ENCODE results near the gene HIPK1. TPM values are rescaled to one million over a fixed set of nuclear protein-coding genes. Genes with fewer than 3 reads are reported as not detected.
A peak's percentile ranks its signal among the peaks of the same experiment; 100 is the strongest.

HIPK1 gene
- total RNA-seq, 5 donors from 2014 or later (not counting 1 experiment from before 2014, with no cell fraction given): 99.5 to 189 (median 103) TPM

- ATAC-seq (replicated peaks in 1 of 4) (no peak), DNase-seq (no peak)
- CTCF ChIA-PET: interaction anchor here in 1 of 2 donors (1.0 kb wide), 1 partner anchor 9 kb away, joined by 3 read pairs; no protein-coding TSS in a partner anchor
- POLR2A ChIA-PET: interaction anchor here in 1 of 2 donors (0.7 kb wide), 1 partner anchor 11 kb away, joined by 4 read pairs; no protein-coding TSS in a partner anchor
- Histone ChIP-seq H3K36me3 (ENCODE audit: control insufficient read depth in 2 of 2, extremely low read depth in 1 of 2, insufficient read depth in 1 of 2, low read length in 1 of 2) (peaks cover 6 to 73% of the 10 kb centered on the region in 2 donors), H3K27me3 (replicated peaks in 1 of 2; ENCODE audit: control insufficient read depth in 2 of 2, extremely low read depth in 1 of 2, insufficient read depth in 2 of 2, low read length in 1 of 2) (no peaks in the 10 kb centered on the region), H3K4me1 (ENCODE audit: control insufficient read depth in 1 of 2, extremely low read depth in 1 of 2, insufficient read depth in 2 of 2, low read length in 2 of 2) (peaks cover 11 to 13% of the 10 kb centered on the region in 2 experiments), H3K27ac (ENCODE audit: low read length) (no peak overlapping the region), H3K4me3 (ENCODE audit: control insufficient read depth in 1 of 2, extremely low read depth in 1 of 2, low read length in 1 of 2) (no peak overlapping the region), H3K9me3 (no peaks in the 10 kb centered on the region)
- no peaks in the 10 kb centered on the region for H3K27me3 Mint-ChIP-seq
- no peak overlapping the region for H3K4me3 Mint-ChIP-seq
- H3K27ac Mint-ChIP-seq: peak overlapping the region in 1 of 2 donors; percentile 83
- no peaks in the 10 kb centered on the region for H3K9me3 Mint-ChIP-seq
- peaks cover 56 to 63% (median 60%) of the 10 kb centered on the region in 3 donors for H3K4me1 Mint-ChIP-seq
- peaks cover 81% of the 10 kb centered on the region for H3K36me3 Mint-ChIP-seq
Observed at GRCh38 chr1:113899111-113899510, 30.0 kb upstream of the HIPK1 start.

- Histone ChIP-seq H3K4me1 (ENCODE audit: control insufficient read depth in 1 of 2, extremely low read depth in 1 of 2, insufficient read depth in 2 of 2, low read length in 2 of 2) (peaks cover 18 to 27% of the 10 kb centered on the region in 2 experiments), H3K27me3 (replicated peaks in 1 of 2; ENCODE audit: control insufficient read depth in 2 of 2, extremely low read depth in 1 of 2, insufficient read depth in 2 of 2, low read length in 1 of 2) (no peaks in the 10 kb centered on the region), H3K27ac (ENCODE audit: low read length) (no peak overlapping the region), H3K4me3 (ENCODE audit: control insufficient read depth in 1 of 2, extremely low read depth in 1 of 2, low read length in 1 of 2) (no peak overlapping the region), H3K36me3 (ENCODE audit: control insufficient read depth in 2 of 2, extremely low read depth in 1 of 2, insufficient read depth in 1 of 2, low read length in 1 of 2) (peaks cover 0 to 53% of the 10 kb centered on the region in 2 donors), H3K9me3 (no peaks in the 10 kb centered on the region)
- peak overlapping the region; percentile 1 to 67 for H3K27ac Mint-ChIP-seq
- DNase-seq (no peak), ATAC-seq (replicated peaks in 1 of 4) (no peak)
- ChIA-PET POLR2A (interaction anchor here in 1 of 2 donors (0.6 to 0.8 kb wide), 7 partner anchors 15 to 62 kb away, joined by 3 to 7 read pairs (median 4); partner anchors contain the start of gene HIPK1), CTCF (interaction anchor here in 1 of 2 donors (1.1 kb wide), 1 partner anchor 28 kb away, joined by 4 read pairs; the partner anchor contains the start of gene HIPK1)
- H3K27me3 Mint-ChIP-seq: no peaks in the 10 kb centered on the region
- peaks cover 63% of the 10 kb centered on the region for H3K36me3 Mint-ChIP-seq
- H3K9me3 Mint-ChIP-seq: no peaks in the 10 kb centered on the region
- WGBS (ENCODE audit: insufficient coverage): no CpG with 5 or more reads among the region's 3 CpGs
- peaks cover 61 to 78% (median 70%) of the 10 kb centered on the region in 3 donors for H3K4me1 Mint-ChIP-seq
- no peak overlapping the region for H3K4me3 Mint-ChIP-seq
Observed at GRCh38 chr1:113901191-113901590, 27.9 kb upstream of the HIPK1 start.

DNA sequence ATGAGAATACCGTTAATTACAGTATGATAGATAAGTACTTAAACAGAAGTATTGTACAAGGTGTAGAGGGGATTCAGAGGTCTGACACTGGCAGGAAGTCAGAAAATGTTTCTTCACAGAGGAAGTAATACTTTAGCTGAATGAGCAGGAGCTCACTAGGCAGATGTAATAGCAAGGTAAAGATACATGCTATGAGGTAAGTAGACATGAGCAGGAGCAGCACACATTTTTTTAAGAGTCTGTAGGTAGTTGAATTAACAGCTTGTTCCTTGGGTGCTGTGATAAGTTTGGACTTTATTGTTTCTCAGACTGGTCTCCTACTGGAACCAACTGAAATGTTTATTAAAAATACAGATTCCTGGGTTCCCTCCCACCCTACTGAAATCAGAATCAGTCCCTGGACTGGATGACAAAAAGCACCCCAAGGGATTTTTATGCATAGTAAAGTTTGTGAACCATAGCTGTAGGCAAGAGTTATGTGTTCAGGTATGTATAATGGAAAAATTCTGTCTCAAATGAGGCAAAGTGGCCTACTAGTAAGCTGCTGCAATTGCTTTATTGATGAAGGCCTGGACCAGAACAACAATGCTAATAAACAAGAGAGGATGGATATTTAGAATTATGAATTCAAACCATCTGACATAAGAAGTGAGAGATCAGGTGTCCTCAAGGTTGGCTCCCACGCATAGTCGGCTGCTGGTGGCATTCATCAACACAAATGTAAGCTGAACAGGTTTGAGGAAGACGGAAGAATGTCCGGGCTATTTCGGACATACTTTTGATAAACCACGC lies 25.4 kb upstream of the HIPK1 start:
- Histone ChIP-seq H3K36me3 (ENCODE audit: control insufficient read depth in 2 of 2, extremely low read depth in 1 of 2, insufficient read depth in 1 of 2, low read length in 1 of 2) (peaks cover 0 to 35% of the 10 kb centered on the region in 2 donors), H3K4me1 (ENCODE audit: control insufficient read depth in 1 of 2, extremely low read depth in 1 of 2, insufficient read depth in 2 of 2, low read length in 2 of 2) (peaks cover 22 to 29% of the 10 kb centered on the region in 2 experiments), H3K27me3 (replicated peaks in 1 of 2; ENCODE audit: control insufficient read depth in 2 of 2, extremely low read depth in 1 of 2, insufficient read depth in 2 of 2, low read length in 1 of 2) (no peaks in the 10 kb centered on the region), H3K4me3 (ENCODE audit: control insufficient read depth in 1 of 2, extremely low read depth in 1 of 2, low read length in 1 of 2) (peak overlapping the region; percentile 73 to 95), H3K27ac (ENCODE audit: low read length) (peak overlapping the region; percentile 92), H3K9me3 (no peaks in the 10 kb centered on the region)
- ChIA-PET CTCF (interaction anchor here (0.6 to 4.2 kb wide), 27 partner anchors 12 to 831 kb away, joined by 3 to 69 read pairs (median 4); partner anchors contain the start of genes RSBN1 (in 2 of the 2) and HIPK1 (in 1 of the 2)), POLR2A (interaction anchor here (0.6 to 3.8 kb wide), 21 partner anchors 8 to 607 kb away, joined by 3 to 110 read pairs (median 5); partner anchors contain the start of genes HIPK1 (in 2 of the 2), RSBN1 (in 1 of the 2) and TRIM33 (in 1 of the 2))
- peak overlapping the region; percentile 91 to 98 (median 96) for H3K4me3 Mint-ChIP-seq
- H3K9me3 Mint-ChIP-seq: no peaks in the 10 kb centered on the region
- H3K27ac Mint-ChIP-seq: peak overlapping the region; percentile 99
- H3K36me3 Mint-ChIP-seq: peaks cover 50% of the 10 kb centered on the region
- peaks cover 54 to 79% (median 69%) of the 10 kb centered on the region in 3 donors for H3K4me1 Mint-ChIP-seq
- WGBS (ENCODE audit: insufficient coverage): 13% methylated on average over 3 of the region's 7 CpGs
- DNase-seq (peak in 2 of 35 experiments; percentile 3 to 31), ATAC-seq (replicated peaks in 1 of 4) (no peak)
- H3K27me3 Mint-ChIP-seq: no peaks in the 10 kb centered on the region

DNA sequence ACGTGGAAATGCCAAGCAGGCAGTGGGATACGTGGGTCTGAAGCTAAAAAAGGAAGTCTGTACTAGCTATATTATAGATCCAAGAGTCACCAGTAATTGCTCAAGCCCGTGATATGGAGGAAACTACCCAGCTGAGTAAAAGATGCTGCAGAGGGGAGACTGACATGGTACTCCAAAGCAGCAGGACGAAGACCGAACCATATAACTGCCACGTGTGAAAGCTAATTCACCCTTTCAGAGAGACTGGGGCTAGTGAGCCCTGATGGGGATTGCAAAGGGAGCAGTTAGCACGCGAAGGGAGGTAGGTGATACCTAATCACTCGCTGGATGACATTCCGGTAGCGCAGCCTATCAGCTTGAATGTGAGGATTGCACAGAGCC lies 24.8 kb upstream of the HIPK1 start:
- WGBS (ENCODE audit: insufficient coverage): 0% methylated on average over 7 of the region's 11 CpGs
- H3K9me3 ChIP-seq: no peaks in the 10 kb centered on the region
- Mint-ChIP-seq H3K9me3 (no peaks in the 10 kb centered on the region), H3K36me3 (peaks cover 45% of the 10 kb centered on the region), H3K4me3 (peak overlapping the region; percentile 91 to 98 (median 96)), H3K27ac (peak overlapping the region; percentile 99), H3K4me1 (peaks cover 49 to 73% (median 63%) of the 10 kb centered on the region in 3 donors), H3K27me3 (no peaks in the 10 kb centered on the region)
- H3K4me1 ChIP-seq (ENCODE audit: control insufficient read depth in 1 of 2, extremely low read depth in 1 of 2, insufficient read depth in 2 of 2, low read length in 2 of 2): peaks cover 22 to 29% of the 10 kb centered on the region in 2 experiments
- H3K27me3 ChIP-seq (replicated peaks in 1 of 2; ENCODE audit: control insufficient read depth in 2 of 2, extremely low read depth in 1 of 2, insufficient read depth in 2 of 2, low read length in 1 of 2): no peaks in the 10 kb centered on the region
- ChIA-PET CTCF (interaction anchor here (0.6 to 4.2 kb wide), 26 partner anchors 13 to 832 kb away, joined by 3 to 69 read pairs (median 4); partner anchors contain the start of genes RSBN1 (in 2 of the 2) and HIPK1 (in 1 of the 2)), POLR2A (interaction anchor here (0.6 to 3.8 kb wide), 21 partner anchors 9 to 607 kb away, joined by 3 to 110 read pairs (median 5); partner anchors contain the start of genes HIPK1 (in 2 of the 2), RSBN1 (in 1 of the 2) and TRIM33 (in 1 of the 2))
- H3K36me3 ChIP-seq (ENCODE audit: control insufficient read depth in 2 of 2, extremely low read depth in 1 of 2, insufficient read depth in 1 of 2, low read length in 1 of 2): peaks cover 0 to 35% of the 10 kb centered on the region in 2 donors
- ATAC-seq (replicated peaks in 1 of 4): peak; percentile 48 to 58 (median 55)
- H3K27ac ChIP-seq (ENCODE audit: low read length): peak overlapping the region; percentile 92
- peak in 19 of 35 experiments; percentile 34 to 65 (median 47) for DNase-seq
- peak overlapping the region; percentile 73 to 95 for H3K4me3 ChIP-seq (ENCODE audit: control insufficient read depth in 1 of 2, extremely low read depth in 1 of 2, low read length in 1 of 2)

DNA sequence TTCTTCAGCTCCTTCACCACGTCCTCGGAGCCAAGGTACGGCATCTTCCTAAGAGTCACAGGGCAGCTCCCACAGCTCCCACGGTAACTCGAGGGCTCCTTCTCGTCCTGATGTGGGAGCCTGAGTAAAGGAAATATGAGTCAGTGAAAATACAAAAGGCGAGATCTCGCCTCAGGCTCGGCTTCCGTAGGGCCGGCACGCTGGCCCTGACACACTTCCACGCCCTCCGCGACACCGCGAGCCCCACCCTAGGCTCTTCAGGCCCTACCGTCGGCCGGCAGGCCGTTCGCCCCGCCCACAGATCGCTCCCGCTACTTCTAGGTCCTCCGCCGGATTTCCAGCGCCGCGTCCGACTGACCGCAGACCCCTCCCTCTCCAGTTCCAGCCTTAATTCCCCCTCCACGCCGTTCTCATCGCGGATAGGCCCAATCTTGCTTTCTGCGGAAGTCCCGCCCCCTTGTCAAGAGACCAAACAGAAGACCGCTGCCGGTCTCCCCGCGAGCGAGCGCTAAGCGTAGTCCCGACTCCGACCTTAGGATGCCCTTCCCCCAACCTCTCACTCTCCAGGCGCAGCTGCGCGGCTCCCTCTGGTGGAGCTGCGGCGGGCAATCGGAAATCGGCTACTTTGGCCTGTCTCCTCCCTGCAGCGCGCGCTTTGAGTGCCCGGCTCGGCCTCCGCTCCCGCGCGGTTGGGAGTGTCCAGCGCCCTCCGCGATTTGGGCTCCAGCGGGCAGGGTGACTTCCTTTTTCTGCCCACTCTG lies 24.3 kb upstream of the HIPK1 start, which contains the start of the genes AP4B1 and DCLRE1B:
TSS of gene AP4B1 (minus strand) at position 126 of the 761 bp plus-strand sequence. CDS start at position 44, 82 bp downstream.
TSS of gene DCLRE1B (plus strand) at position 653 of the 761 bp plus-strand sequence. CDS start 261 bp downstream, outside the sequence.
- H3K27ac ChIP-seq (ENCODE audit: low read length): peak within 1 kb of the TSS; percentile 92
- H3K4me3 Mint-ChIP-seq: peak within 1 kb of the TSS; percentile 91 to 98 (median 96)
- peaks cover 22 to 29% of the 10 kb centered on the region in 2 experiments for H3K4me1 ChIP-seq (ENCODE audit: control insufficient read depth in 1 of 2, extremely low read depth in 1 of 2, insufficient read depth in 2 of 2, low read length in 2 of 2)
- H3K9me3 ChIP-seq: no peaks in the 10 kb centered on the region
- ATAC-seq (replicated peaks in 1 of 4) (peak; percentile 93 to 94 (median 94)), DNase-seq (peak; percentile 84 to 99 (median 96))
- H3K4me3 ChIP-seq (ENCODE audit: control insufficient read depth in 1 of 2, extremely low read depth in 1 of 2, low read length in 1 of 2): peak within 1 kb of the TSS; percentile 73 to 95
- no peaks in the 10 kb centered on the region for H3K27me3 Mint-ChIP-seq
- under 1% methylated on average over 63 of the region's 67 CpGs for WGBS (ENCODE audit: insufficient coverage)
- ChIA-PET POLR2A (interaction anchor here (0.5 to 3.8 kb wide), 22 partner anchors 9 to 606 kb away, joined by 3 to 110 read pairs (median 4); partner anchors contain the start of genes HIPK1 (in 2 of the 2), RSBN1 (in 1 of the 2) and TRIM33 (in 1 of the 2)), CTCF (interaction anchor here (0.6 to 4.2 kb wide), 24 partner anchors 14 to 832 kb away, joined by 3 to 69 read pairs (median 4); partner anchors contain the start of genes HIPK1 (in 2 of the 2) and RSBN1 (in 2 of the 2))
- no peaks in the 10 kb centered on the region for H3K27me3 ChIP-seq (replicated peaks in 1 of 2; ENCODE audit: control insufficient read depth in 2 of 2, extremely low read depth in 1 of 2, insufficient read depth in 2 of 2, low read length in 1 of 2)
- H3K9me3 Mint-ChIP-seq: no peaks in the 10 kb centered on the region
- H3K36me3 Mint-ChIP-seq: peaks cover 42% of the 10 kb centered on the region
- H3K27ac Mint-ChIP-seq: peak within 1 kb of the TSS; percentile 99
- peaks cover 0 to 31% of the 10 kb centered on the region in 2 donors for H3K36me3 ChIP-seq (ENCODE audit: control insufficient read depth in 2 of 2, extremely low read depth in 1 of 2, insufficient read depth in 1 of 2, low read length in 1 of 2)
- peaks cover 44 to 68% (median 57%) of the 10 kb centered on the region in 3 donors for H3K4me1 Mint-ChIP-seq
